ENCODE measurements around the gene DOK7. TPM values are rescaled to one million over a fixed set of nuclear protein-coding genes. Genes with fewer than 3 reads are reported as not detected.
"Not testable (repeated sequence)": the region's sequence is repeated elsewhere in the genome, so short reads cannot be mapped to it uniquely, and the experiment has no call there.

The DOK7 gene
- total RNA-seq, 1 donor from 2014 or later = 7.4 TPM

- DNase-seq (ENCODE audit: low spot score) = no peak
These were observed 38.8 kb downstream of the DOK7 start for GRCh38 chr4:3501825-3502425.

GRCh38 chr4:3502941-3503936, 40.1 kb downstream of the DOK7 start:
- DNase-seq (ENCODE audit: low spot score) = no peak

- no peak for DNase-seq (ENCODE audit: low spot score)
These were observed 42.1 kb downstream of the DOK7 start for GRCh38 chr4:3505231-3505630.

GRCh38 chr4:3508542-3508941, 45.4 kb downstream of the DOK7 start:
- DNase-seq (ENCODE audit: low spot score) = no peak

GRCh38 chr4:3510481-3510880, 47.4 kb downstream of the DOK7 start:
- no peak for DNase-seq (ENCODE audit: low spot score)

GRCh38 chr4:3511187-3511586, 48.1 kb downstream of the DOK7 start:
- DNase-seq (ENCODE audit: low spot score) = no peak

- not testable (repeated sequence) for DNase-seq (ENCODE audit: low spot score)
These were observed 48.5 kb downstream of the DOK7 start for GRCh38 chr4:3511601-3512000.

GRCh38 chr4:3512279-3512678, 49.2 kb downstream of the DOK7 start:
- no peak for DNase-seq (ENCODE audit: low spot score)

- no peak for DNase-seq (ENCODE audit: low spot score)
These were observed 49.6 kb downstream of the DOK7 start for GRCh38 chr4:3512719-3513118.

GRCh38 chr4:3513807-3514206, 50.7 kb downstream of the DOK7 start:
- DNase-seq (ENCODE audit: low spot score) = no peak

- DNase-seq (ENCODE audit: low spot score) = no peak
These were observed 51.2 kb downstream of the DOK7 start for GRCh38 chr4:3514221-3514780.

GRCh38 chr4:3514806-3515501, 51.8 kb downstream of the DOK7 start:
- no peak for DNase-seq (ENCODE audit: low spot score)

- DNase-seq (ENCODE audit: low spot score) = no peak
These were observed 52.5 kb downstream of the DOK7 start for GRCh38 chr4:3515646-3516045.

- no peak for DNase-seq (ENCODE audit: low spot score)
These were observed 53.1 kb downstream of the DOK7 start for GRCh38 chr4:3516061-3516835.

GRCh38 chr4:3516836-3517730, 54.0 kb downstream of the DOK7 start:
- DNase-seq (ENCODE audit: low spot score) = no peak

- no peak for DNase-seq (ENCODE audit: low spot score)
These were observed 54.8 kb downstream of the DOK7 start for GRCh38 chr4:3517731-3518510.

- no peak for DNase-seq (ENCODE audit: low spot score)
These were observed 55.4 kb downstream of the DOK7 start for GRCh38 chr4:3518511-3518880.

- no peak for DNase-seq (ENCODE audit: low spot score)
These were observed 55.8 kb downstream of the DOK7 start for GRCh38 chr4:3518941-3519340.

- DNase-seq (ENCODE audit: low spot score) = no peak
These were observed 56.6 kb downstream of the DOK7 start for GRCh38 chr4:3519468-3520264.
